GM18502 (cell line): ENCODE results near the gene CEP295NL.
A peak's percentile ranks its signal among the peaks of the same experiment; 100 is the strongest.
"Not testable (repeated sequence)": the region's sequence is repeated elsewhere in the genome, so short reads cannot be mapped to it uniquely, and the experiment has no call there.

Source experiments
- ATAC-seq: cut with Tn5 transposase; IDR thresholded peaks from one replicate; pipeline ENCODE4 v1.9.1; 2021; ENCODE audit warnings: mild to moderate bottlenecking; ENCODE audit not compliant: unreplicated experiment, poor library complexity

CEP295NL gene

GRCh38 chr17:78933025-78933958 lies 30.3 kb upstream of the CEP295NL start:
- peak; percentile 61 for ATAC-seq

- ATAC-seq = no peak
Measured at GRCh38 chr17:78929908-78930775, 27.1 kb upstream of the CEP295NL start.

GRCh38 chr17:78925662-78926555 lies 22.9 kb upstream of the CEP295NL start:
- ATAC-seq = no peak

- no peak for ATAC-seq
Measured at GRCh38 chr17:78925234-78925633, 22.2 kb upstream of the CEP295NL start, which contains the start of gene TIMP2. TIMP2 (minus strand) TSS chr17:78925387; CDS start chr17:78925088, 299 bp downstream.

GRCh38 chr17:78924481-78925151 lies 21.6 kb upstream of the CEP295NL start:
- ATAC-seq = no peak

- ATAC-seq = no peak
Measured at GRCh38 chr17:78923660-78924453, 20.9 kb upstream of the CEP295NL start.

GRCh38 chr17:78922816-78923498 lies 20.0 kb upstream of the CEP295NL start:
- ATAC-seq = no peak

GRCh38 chr17:78921437-78921971 lies 18.5 kb upstream of the CEP295NL start:
- no peak for ATAC-seq

- no peak for ATAC-seq
Measured at GRCh38 chr17:78920528-78920927, 17.5 kb upstream of the CEP295NL start.

GRCh38 chr17:78919861-78920450 lies 17.0 kb upstream of the CEP295NL start:
- no peak for ATAC-seq

- ATAC-seq = no peak
Measured at GRCh38 chr17:78918979-78919378, 16.0 kb upstream of the CEP295NL start.

GRCh38 chr17:78917451-78918275 lies 14.7 kb upstream of the CEP295NL start:
- no peak for ATAC-seq

- ATAC-seq = no peak
Measured at GRCh38 chr17:78915872-78916632, 13.1 kb upstream of the CEP295NL start.

- no peak for ATAC-seq
Measured at GRCh38 chr17:78913115-78913514, 10.1 kb upstream of the CEP295NL start.

GRCh38 chr17:78912082-78912481 lies 9.1 kb upstream of the CEP295NL start:
- ATAC-seq = no peak

- ATAC-seq = not testable (repeated sequence)
Measured at GRCh38 chr17:78911543-78911942, 8.5 kb upstream of the CEP295NL start.
